ENCODE data around the gene AMZ2.
"Not testable (repeated sequence)": the region's sequence is repeated elsewhere in the genome, so short reads cannot be mapped to it uniquely, and the experiment has no call there.

AMZ2 gene, protein sequence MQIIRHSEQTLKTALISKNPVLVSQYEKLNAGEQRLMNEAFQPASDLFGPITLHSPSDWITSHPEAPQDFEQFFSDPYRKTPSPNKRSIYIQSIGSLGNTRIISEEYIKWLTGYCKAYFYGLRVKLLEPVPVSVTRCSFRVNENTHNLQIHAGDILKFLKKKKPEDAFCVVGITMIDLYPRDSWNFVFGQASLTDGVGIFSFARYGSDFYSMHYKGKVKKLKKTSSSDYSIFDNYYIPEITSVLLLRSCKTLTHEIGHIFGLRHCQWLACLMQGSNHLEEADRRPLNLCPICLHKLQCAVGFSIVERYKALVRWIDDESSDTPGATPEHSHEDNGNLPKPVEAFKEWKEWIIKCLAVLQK

DNA sequence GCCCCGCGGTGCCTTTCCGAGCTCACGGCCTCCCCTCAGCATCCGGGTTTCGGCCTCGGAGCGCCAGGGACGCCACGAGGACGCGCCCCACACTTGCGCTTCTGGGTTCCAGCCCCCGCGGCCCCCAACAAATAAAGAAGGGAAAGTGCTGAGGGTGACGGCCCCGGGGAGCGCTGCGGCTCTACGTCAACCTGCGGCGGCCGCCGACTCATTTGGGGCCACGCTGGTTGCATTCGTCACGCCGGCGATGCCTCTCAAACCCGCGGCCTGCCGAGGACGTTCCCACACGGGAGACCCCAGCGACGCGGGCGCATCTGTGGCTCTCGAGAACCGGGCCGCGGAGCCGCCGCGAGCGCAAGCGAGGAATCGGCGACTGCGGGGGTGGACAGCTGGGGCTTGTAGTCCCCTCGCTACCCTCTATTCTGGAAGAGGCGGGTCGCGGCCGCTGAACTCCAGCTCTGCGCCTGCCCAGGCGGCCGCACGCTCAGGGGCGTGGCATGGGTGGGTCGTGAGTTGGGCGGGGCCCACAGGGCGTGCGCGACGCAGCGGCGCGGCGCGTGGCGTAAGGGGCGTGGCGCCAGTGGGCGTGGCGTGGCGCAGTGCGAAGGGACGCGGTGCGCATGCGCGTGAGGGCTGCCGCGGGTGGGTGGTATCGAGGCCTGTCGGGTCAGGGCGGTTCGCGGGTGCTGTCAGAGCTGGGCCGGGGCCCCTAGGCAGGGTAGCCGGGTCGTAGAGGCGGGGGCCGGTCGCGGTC is at the start of gene AMZ2:
TSS of gene AMZ2 (plus strand) at position 599 of the 754 bp plus-strand sequence. CDS start 2,145 bp downstream, outside the sequence.
- TF ChIP-seq, protein P1, sequence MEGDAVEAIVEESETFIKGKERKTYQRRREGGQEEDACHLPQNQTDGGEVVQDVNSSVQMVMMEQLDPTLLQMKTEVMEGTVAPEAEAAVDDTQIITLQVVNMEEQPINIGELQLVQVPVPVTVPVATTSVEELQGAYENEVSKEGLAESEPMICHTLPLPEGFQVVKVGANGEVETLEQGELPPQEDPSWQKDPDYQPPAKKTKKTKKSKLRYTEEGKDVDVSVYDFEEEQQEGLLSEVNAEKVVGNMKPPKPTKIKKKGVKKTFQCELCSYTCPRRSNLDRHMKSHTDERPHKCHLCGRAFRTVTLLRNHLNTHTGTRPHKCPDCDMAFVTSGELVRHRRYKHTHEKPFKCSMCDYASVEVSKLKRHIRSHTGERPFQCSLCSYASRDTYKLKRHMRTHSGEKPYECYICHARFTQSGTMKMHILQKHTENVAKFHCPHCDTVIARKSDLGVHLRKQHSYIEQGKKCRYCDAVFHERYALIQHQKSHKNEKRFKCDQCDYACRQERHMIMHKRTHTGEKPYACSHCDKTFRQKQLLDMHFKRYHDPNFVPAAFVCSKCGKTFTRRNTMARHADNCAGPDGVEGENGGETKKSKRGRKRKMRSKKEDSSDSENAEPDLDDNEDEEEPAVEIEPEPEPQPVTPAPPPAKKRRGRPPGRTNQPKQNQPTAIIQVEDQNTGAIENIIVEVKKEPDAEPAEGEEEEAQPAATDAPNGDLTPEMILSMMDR (IDR thresholded peaks at IDR 0.05; ENCODE audit: low read depth, low read length): no peak
- peaks cover 13% of the 10 kb centered on the region for H3K36me3 ChIP-seq
- H3K27ac ChIP-seq: peak within 1 kb of the TSS; percentile 88
- peak within 1 kb of the TSS; percentile 67 for H3K4me3 ChIP-seq (ENCODE audit: low read depth, low read length)
- DNase-seq: peak; percentile 98
- no peaks in the 10 kb centered on the region for H3K27me3 ChIP-seq (ENCODE audit: insufficient read depth, low read depth, severe bottlenecking)
- no peaks in the 10 kb centered on the region for H3K9me3 ChIP-seq (ENCODE audit: severe bottlenecking)

DNA sequence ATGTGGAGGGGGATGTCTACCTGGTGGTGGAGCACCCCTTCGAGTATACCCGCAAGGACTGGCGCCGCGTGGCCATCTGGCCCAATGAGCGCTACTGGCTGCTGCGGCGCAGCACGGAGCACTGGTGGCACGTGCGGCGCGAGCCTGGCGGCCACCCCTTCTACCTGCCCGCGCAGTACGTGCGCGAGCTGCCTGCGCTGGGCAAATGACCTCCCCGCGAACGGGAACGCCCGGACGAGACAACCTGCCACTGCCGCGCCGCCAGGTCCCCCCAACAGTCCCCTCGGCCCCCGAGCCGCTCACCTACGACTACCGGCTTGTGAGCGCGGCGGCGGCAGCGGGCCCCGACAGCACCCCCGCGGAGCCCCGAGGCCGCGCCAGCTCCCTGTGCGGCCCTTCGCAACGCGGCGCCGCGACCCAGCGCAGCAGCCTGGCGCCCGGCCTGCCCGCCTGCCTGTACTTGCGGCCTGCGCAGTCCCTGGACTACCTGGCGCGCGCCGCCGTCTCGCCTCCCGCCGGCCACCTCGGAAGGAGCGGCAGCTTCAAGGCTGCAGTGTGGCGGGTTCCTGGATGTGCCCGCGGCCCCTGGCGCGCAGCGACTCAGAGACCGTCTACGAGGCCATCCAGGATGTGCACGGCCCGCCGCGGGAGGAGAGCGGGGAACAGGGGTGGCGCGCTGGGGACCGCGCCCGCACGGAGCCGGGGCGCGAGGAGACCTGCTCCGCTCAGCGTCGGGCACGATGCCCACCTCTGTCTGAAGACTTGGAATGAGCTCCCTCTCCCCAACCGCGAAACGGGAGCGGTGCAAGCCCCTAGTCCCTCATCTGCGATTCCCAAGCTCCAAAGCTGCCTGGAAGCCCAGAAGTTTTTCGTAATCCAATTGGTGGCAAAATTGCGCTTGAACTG is 48.7 kb upstream of the AMZ2 start:
- no peak overlapping the region for H3K27ac ChIP-seq
- H3K9me3 ChIP-seq (ENCODE audit: severe bottlenecking): no peaks in the 10 kb centered on the region
- TF ChIP-seq, protein P1 (IDR thresholded peaks at IDR 0.05; ENCODE audit: low read depth, low read length): no peak
- DNase-seq: no peak
- H3K27me3 ChIP-seq (ENCODE audit: insufficient read depth, low read depth, severe bottlenecking): peaks cover 39% of the 10 kb centered on the region
- no peaks in the 10 kb centered on the region for H3K36me3 ChIP-seq
- H3K4me3 ChIP-seq (ENCODE audit: low read depth, low read length): peak overlapping the region; percentile 0; the same call in 1 of the 2 replicates

DNA sequence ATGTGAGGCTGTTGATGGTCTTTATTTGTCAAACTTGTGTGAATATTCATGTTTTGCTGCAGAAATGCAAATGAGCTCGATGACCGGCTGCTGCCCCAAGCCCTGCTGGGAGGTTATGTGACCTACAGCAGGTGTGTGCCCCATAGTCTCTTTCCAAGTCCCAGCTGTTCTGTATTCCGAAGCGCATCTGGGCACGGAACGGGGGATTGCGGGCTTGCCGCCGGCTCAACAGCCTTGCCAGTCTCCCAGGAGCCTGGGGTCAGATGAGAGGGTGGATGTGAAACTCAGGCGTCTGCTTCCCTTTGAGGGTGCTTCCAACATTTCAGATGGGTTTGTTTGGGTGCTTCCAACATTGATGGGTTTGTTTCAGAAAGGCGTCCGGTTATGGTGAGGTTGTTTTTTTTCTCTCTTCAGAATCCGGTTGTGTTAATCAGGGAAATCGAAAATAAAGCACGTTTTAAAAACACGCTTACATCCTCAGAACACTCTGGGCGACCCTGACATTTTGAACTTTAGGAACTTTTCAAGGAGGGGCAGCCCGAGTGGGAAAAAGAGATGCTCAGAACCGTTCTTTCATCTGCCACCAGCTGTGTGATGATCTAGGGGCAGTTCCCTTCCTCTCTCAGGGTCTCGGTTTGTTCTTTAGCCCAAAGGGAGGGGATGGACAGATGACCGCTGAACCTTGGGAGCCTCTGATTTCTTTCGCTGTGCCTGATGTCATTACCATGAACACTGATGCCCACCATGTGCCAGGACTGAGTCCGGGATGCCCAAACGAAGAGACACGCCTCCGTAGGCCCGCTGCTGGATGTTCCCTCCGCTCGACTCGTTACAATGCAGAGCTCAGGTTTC is 47.8 kb upstream of the AMZ2 start:
- Histone ChIP-seq H3K27ac (no peak overlapping the region), H3K27me3 (ENCODE audit: insufficient read depth, low read depth, severe bottlenecking) (peaks cover 39% of the 10 kb centered on the region), H3K4me3 (ENCODE audit: low read depth, low read length) (peak overlapping the region; percentile 1; the same call in 1 of the 2 replicates), H3K9me3 (ENCODE audit: severe bottlenecking) (no peaks in the 10 kb centered on the region), H3K36me3 (no peaks in the 10 kb centered on the region)
- TF ChIP-seq, protein P1 (IDR thresholded peaks at IDR 0.05; ENCODE audit: low read depth, low read length): no peak
- DNase-seq: no peak

DNA sequence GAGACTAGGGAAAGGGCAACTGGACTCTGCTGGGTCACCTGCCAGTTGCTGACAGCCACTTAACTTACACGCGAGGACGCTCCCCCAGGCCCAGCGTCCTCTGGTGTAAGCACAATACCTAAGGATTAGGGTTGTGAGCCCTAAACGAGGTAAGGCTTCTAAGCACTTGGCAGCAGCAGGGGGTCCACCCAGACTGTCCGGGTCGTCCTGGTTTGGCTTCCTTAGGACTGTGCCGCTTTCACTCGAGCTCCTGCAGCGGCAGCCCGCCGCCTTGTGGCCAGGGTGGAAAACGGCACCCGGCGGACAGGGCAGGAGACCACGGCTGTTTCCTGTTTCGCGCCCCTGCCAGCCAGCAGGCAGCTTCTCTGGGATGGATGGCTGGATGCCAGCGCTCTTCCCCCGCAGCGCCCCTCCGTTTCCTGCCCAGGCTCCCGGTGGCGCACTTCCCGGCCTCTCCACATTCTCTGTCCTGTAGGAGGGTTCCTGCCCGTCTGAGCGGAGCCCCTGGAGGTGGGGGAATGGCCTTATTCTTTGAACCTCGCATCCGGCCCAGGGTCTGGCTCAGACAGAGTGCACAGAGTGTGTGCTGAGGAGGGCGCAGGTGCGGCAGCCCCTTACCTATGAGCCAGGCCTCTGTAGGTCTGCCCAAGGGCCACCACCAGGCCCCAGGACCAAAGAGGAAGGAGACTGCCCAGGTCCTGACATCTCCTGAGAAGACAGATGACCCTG is 47.0 kb upstream of the AMZ2 start:
- peaks cover 39% of the 10 kb centered on the region for H3K27me3 ChIP-seq (ENCODE audit: insufficient read depth, low read depth, severe bottlenecking)

DNA sequence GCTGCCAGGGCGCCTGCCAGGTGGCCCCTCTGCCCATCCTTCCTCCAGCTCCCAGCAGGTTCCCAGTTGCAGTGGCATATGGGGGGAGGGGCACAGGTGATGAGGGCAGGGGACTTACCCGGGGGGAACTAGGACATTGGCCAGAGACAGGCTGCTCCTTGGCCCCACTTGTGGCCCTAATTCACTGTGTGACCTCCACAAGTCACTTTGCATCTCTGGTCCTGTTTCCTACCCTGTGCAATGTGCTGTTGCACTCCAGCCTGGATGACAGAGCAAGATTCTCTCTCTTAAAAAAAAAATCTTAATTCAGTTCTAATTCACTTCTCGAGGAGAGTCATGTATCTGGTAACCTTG is 46.4 kb upstream of the AMZ2 start:
- H3K4me3 ChIP-seq (ENCODE audit: low read depth, low read length); H3K36me3 ChIP-seq; H3K27ac ChIP-seq; DNase-seq; H3K9me3 ChIP-seq (ENCODE audit: severe bottlenecking): not testable (repeated sequence)
- H3K27me3 ChIP-seq (ENCODE audit: insufficient read depth, low read depth, severe bottlenecking): peaks cover 39% of the 10 kb centered on the region

More for the DNA sequence above, 47.0 kb upstream of the AMZ2 start:
- Histone ChIP-seq H3K9me3 (ENCODE audit: severe bottlenecking) (no peaks in the 10 kb centered on the region), H3K4me3 (ENCODE audit: low read depth, low read length) (peak overlapping the region; percentile 20; the same call in 1 of the 2 replicates), H3K36me3 (no peaks in the 10 kb centered on the region), H3K27ac (no peak overlapping the region)
- TF ChIP-seq, protein P1 (IDR thresholded peaks at IDR 0.05; ENCODE audit: low read depth, low read length): peak; percentile 97
- peak; percentile 93 for DNase-seq

DNA sequence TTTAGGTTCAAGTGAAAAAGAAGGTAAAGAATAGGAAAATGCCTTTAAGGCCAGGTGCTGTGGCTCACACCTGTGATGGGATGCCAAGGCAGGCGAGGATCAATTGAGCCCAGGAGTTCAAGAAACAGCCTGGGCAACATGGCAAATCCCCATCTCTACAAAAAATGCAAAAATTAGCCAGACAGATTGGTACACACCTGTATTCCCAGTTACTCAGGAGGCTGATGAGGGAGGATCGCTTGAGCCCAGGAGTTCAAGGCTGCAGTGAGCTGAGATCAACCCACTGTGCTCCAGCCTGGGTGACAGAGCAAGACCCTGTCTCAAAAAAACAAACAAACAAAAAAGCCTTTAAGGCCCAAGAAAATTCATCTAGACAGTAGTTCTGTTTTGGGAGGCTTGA is 45.5 kb upstream of the AMZ2 start:
- not testable (repeated sequence) for H3K9me3 ChIP-seq (ENCODE audit: severe bottlenecking); H3K4me3 ChIP-seq (ENCODE audit: low read depth, low read length); H3K27ac ChIP-seq; DNase-seq; H3K36me3 ChIP-seq
- H3K27me3 ChIP-seq (ENCODE audit: insufficient read depth, low read depth, severe bottlenecking): peaks cover 31% of the 10 kb centered on the region

Measured in WERI-Rb-1 (cell line).